H1 (cell line): Measurements from ENCODE around the gene FAM234A.

Source experiments
- ATF2 ChIP-seq: IDR thresholded peaks from 2 replicates; pipeline ENCODE4 v1.6.1; 2012; ENCODE audit warnings: low read length, inconsistent platforms
- CHD1 ChIP-seq: IDR thresholded peaks from 2 replicates; pipeline ENCODE4 v1.6.1; 2012; ENCODE audit warnings: low read depth, low read length, improper control_type of control experiment
- CTCF ChIP-seq, 3 experiments: IDR thresholded peaks; 1 replicate in 2 of 3; 2 replicates in 1 of 3; pipeline versions ENCODE4 v1.5.1 to v1.6.1; 2011; ENCODE audit warnings: low read length in 3 of 3, mild to moderate bottlenecking in 3 of 3, inconsistent platforms in 2 of 3, low read depth in 1 of 3, moderate library complexity in 1 of 3; ENCODE audit not compliant: insufficient read depth in 1 of 3; ENCODE audit errors: control extremely low read depth in 1 of 3
- POLR2A ChIP-seq, 2 experiments: IDR thresholded peaks; 1 replicate in 1 of 2; 2 replicates in 1 of 2; pipeline ENCODE4 v1.6.1; 2011; ENCODE audit warnings: low read depth in 2 of 2, low read length in 2 of 2, mild to moderate bottlenecking in 2 of 2; ENCODE audit errors: control extremely low read depth in 1 of 2
- POLR2AphosphoS5 ChIP-seq: IDR thresholded peaks from 2 replicates; pipeline ENCODE4 v1.6.1; 2011; ENCODE audit warnings: low read depth, low read length
- RAD21 ChIP-seq, 2 experiments: IDR thresholded peaks in 1 of 2; conservative IDR thresholded peaks in 1 of 2; 2 replicates each; pipeline ENCODE4 v1.6.1; 2011; ENCODE audit warnings: low read depth in 2 of 2, low read length in 2 of 2, improper control_type of control experiment in 1 of 2, inconsistent platforms in 1 of 2, mild to moderate bottlenecking in 1 of 2, moderate library complexity in 1 of 2
- SIX5 ChIP-seq: IDR thresholded peaks from 2 replicates; pipeline ENCODE4 v1.6.1; 2011; ENCODE audit warnings: mild to moderate bottlenecking, low read depth, low read length
- SP1 ChIP-seq: IDR thresholded peaks from 2 replicates; pipeline ENCODE4 v1.6.1; 2011; ENCODE audit warnings: low read depth, low read length
- ZNF274 ChIP-seq: IDR thresholded peaks from 2 replicates; pipeline ENCODE4 v1.7.0; 2012; ENCODE audit warnings: low read length, borderline replicate concordance; ENCODE audit errors: extremely low read depth

- TF ChIP-seq CHD1 (no peak), CTCF (IDR thresholded peaks at IDR 0.05; ENCODE audit: control extremely low read depth in 1 of 3, insufficient read depth in 1 of 3, low read depth in 1 of 3, low read length in 3 of 3) (no peak), SP1 (no peak), SIX5 (no peak), ZNF274 (no peak), RAD21 (IDR thresholded peaks at IDR 0.05 in 1 of 2, conservative IDR thresholded peaks at IDR 0.05 in 1 of 2; ENCODE audit: low read depth in 2 of 2, low read length in 2 of 2) (no peak), ATF2 (no peak), POLR2AphosphoS5 (no peak), POLR2A (IDR thresholded peaks at IDR 0.05; ENCODE audit: control extremely low read depth in 1 of 2, low read depth in 2 of 2, low read length in 2 of 2) (no peak)
These were observed 26.5 kb downstream of the FAM234A start for GRCh38 chr16:261031-261691.
